Measurements from ENCODE around the gene KRT2.

- TF ChIP-seq CTCF (conservative IDR thresholded peaks at IDR 0.05; ENCODE audit: low read length): no peak
- no peak for TF ChIP-seq EZH2phosphoT487 (IDR thresholded peaks at IDR 0.05; ENCODE audit: borderline replicate concordance, low read depth, low read length)
Measured at GRCh38 chr12:52600071-52600470, 51.9 kb downstream of the KRT2 start.

Measured in OCI-LY7 (cell line).